GM19467 (cell line): ENCODE data around the gene MTCL3.
A peak's percentile ranks its signal among the peaks of the same experiment; 100 is the strongest.

ENCODE experiments used
- ATAC-seq: cut with Tn5 transposase; IDR thresholded peaks from one replicate; pipeline ENCODE4 v1.9.1; 2021; ENCODE audit warnings: mild to moderate bottlenecking, moderate library complexity; ENCODE audit not compliant: unreplicated experiment

Gene MTCL3

DNA sequence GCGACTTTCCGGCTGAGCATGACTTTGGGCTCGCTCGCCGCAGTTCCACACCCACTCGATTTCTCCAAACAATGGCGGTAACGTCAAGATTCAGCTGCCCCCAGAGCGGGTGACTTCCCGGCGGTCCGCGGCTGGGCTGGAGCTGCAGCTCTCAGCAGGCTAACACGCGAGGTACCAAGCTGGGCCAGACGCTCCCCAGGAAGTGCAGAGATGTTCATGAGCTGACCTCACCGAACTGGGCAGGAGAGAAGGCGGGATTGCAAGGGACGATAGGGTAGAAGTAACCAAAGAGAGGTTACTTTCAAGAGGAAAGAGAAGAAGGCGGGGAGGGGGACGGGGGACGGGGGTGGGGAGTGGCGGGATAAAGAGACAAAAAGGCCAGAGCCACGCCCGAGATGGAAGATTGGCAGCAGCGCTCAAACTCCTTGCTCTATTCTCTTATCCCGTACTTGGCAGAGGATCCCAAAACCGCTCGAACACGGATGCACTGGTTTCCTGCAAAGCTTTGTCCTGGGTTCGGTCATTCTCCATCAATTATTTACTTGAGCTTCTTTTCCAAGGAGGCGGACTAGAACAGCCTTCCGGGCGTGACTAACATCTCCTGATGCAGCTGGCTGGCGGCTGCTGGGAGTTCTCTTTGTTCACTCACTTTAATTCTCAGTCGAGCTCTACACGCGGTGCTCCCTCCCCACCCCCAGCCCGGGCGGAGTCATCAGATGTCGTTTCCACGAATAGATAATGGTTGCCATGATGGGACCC lies at the start of gene MTCL3:
TSS of gene MTCL3 (minus strand) at position 626 of the 759 bp plus-strand sequence.
- no peak for ATAC-seq

DNA sequence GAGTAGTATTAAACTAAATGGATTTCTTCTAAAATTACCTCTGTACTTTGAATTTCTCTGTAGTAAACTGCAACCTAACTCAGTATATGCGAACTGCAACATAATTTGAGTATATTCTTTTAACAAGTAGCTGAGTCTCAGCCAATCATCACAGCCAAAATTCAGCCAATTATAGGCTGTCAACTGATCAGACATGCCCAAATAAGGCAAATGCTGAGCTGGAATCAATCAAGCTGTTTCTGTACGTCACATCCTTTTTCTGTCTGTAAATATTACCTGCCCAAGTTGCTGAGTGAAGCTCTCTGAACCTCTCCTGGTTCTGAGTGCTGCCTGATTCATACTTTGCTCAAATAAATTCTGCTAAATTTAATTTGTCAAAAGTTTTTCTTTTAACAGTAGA lies 48.3 kb upstream of the MTCL3 start:
- ATAC-seq, result no peak

GRCh38 chr6:127566651-127567050 lies 47.5 kb upstream of the MTCL3 start:
- ATAC-seq, result no peak

DNA sequence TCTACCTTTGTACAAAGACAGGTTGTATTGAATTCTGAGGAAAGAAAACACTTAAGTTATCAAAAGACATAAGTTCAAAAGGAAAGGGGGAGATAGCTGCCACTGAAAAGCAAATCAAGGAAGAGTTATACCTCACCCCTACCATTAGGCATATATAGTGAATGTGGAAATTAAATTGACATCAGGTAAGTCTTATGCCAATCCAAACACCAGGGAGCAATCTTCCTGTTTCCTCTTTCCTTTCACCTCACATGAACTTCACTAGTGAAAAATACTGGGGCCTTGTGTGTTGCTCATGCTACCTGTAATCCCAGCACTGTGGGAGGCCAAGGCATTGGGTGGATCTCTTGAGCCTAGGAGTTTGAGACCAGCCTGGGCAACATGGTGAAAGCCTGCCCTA lies 47.0 kb upstream of the MTCL3 start:
- ATAC-seq, result no peak

- ATAC-seq, result no peak
These were observed 45.6 kb upstream of the MTCL3 start for GRCh38 chr6:127564761-127565160.

GRCh38 chr6:127561660-127562059 lies 42.5 kb upstream of the MTCL3 start:
- ATAC-seq, result no peak

- ATAC-seq, result peak; percentile 72
These were observed 35.4 kb upstream of the MTCL3 start for GRCh38 chr6:127554435-127555006.

- no peak for ATAC-seq
These were observed 31.3 kb upstream of the MTCL3 start for GRCh38 chr6:127550403-127550802.

GRCh38 chr6:127547904-127548649 lies 28.9 kb upstream of the MTCL3 start:
- ATAC-seq, result no peak

GRCh38 chr6:127547215-127547614 lies 28.1 kb upstream of the MTCL3 start:
- ATAC-seq, result no peak

- ATAC-seq, result no peak
These were observed 20.1 kb upstream of the MTCL3 start for GRCh38 chr6:127539272-127539671.

- no peak for ATAC-seq
These were observed 19.7 kb upstream of the MTCL3 start for GRCh38 chr6:127538750-127539264.

DNA sequence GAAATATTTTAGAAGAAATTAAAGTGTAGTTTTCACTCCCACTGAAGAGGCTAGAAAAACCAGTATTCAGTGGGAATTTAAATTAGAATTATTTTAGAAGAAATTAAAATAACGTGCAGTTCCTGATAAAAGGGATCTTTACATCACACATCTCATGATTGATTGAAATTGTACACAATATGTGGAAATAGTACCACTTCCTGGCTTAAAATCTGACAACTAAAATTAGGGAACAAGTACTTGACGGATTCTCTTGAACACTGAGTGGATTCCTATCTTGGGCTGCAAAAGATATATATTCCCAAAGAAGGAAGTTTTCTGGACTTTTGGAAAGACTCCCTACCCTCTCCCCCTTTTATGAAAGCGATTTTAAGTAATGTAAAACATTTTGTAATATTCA lies 14.6 kb upstream of the MTCL3 start:
- ATAC-seq, result no peak

DNA sequence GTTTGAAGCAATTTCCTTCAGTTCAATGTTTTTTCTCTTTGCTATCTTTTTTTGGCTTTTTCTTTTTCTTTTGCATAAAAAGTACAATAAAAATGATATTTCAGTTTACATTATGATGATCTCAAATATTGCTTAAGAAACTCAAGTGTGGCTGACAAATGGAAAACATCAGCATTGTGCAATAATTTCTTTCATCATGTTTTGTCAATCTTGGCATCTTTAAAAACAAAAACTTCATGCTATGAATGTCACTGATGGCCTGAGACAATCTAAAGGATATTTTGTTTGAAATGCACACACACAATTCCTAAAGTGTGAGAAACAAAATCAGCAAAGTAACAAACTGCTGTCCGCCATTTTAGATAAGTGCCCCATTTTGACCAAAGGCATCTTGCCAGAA lies 13.9 kb upstream of the MTCL3 start:
- no peak for ATAC-seq

DNA sequence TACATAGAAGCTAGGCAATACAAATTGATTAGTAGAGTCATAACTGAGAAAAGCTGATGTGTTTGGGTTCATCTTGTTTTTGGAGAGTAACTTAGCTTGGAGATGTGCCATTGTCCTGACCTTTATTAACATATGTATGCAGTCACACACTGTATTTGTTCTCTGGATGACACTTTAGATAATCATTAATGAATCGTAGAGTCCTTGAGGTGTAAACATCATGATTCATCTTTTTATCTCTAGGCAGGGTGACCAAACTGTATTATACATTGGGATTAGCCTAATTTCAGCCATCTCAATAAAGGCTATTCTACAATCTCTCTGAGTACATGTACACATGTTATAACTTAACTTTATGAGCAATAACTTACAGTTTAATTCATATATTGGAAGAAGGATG lies 3.6 kb upstream of the MTCL3 start:
- no peak for ATAC-seq

- no peak for ATAC-seq
These were observed 931 bp upstream of the MTCL3 start for GRCh38 chr6:127520066-127520465.

- no peak for ATAC-seq
These were observed 292 bp upstream of the MTCL3 start for GRCh38 chr6:127519469-127519785.

DNA sequence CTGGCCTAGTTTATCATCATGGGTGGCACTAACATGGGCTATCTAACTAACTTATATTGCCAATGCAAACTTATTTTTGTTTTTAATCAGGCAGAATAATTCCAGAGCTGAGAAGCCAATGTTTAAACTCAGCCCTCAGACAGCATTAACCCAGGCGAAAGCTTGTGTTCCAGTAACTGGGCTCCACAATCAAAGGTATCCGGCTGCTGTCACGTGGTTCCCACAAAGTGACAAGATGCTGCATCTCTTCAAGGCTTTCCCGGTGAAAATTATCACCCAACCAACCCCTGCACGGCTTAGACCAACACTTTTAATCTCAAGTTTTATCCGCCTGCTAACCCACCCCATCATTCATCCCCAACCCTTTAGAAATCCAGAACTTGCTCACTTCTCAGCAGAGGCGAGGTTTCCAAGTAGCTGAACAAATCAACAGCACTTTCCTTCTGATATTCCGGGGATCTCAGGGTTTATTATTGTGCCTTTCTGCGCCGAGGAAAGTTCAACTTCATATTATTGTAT lies 885 bp downstream of the MTCL3 start:
- no peak for ATAC-seq

GRCh38 chr6:127517693-127518092 lies 1.4 kb downstream of the MTCL3 start:
- ATAC-seq, result no peak

DNA sequence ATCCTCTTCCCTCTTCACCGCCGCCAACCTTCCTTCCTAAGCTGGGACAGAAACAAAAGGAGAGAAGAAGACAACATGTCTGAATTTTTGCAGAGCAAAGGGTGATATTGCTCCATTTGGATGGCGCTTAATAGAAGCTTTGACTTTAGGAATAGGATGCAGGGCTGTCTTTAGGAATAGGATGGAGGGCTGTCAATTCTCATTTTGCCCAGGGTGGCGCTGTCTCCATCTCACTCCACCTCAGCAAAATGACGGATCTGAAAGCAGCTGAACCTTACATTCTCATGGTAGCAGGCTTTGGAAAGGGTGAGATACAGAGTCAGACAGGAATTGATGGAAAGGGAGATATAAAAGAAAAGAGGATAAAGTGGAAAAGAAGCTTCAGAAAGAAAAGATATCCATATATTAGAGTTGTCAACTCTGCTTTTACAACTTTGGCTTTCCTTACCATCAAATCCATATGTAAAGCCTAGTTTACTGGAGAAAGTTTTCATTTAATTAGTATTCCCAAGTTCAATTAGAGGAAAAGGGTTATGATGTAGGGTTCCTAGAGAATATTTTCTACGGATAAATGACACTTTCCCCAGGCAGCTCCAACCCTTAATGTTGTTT lies 2.4 kb downstream of the MTCL3 start:
- peak; percentile 57 for ATAC-seq
